Lung microvascular endothelial cell (primary cell): ENCODE data around the gene TMPRSS3. TPM values are rescaled to one million over a fixed set of nuclear protein-coding genes. Genes with fewer than 3 reads are reported as not detected.
A peak's percentile ranks its signal among the peaks of the same experiment; 100 is the strongest.

Experiments used
- DNase-seq, 2 donors: peaks; one replicate each; pipeline versions ENCODE4 v3.0.0 to v3.0.0-alpha.2; 2010; ENCODE audit warnings: low read depth in 2 of 2
- total RNA-seq: library from RNA; depleted of rRNA; stranded (reverse); fragments of >200 nt; gene quantifications from 2 replicates; pipeline ENCODE4 v1.2.1, GENCODE V29; 2014

TMPRSS3 gene
- total RNA-seq, 1 donor from 2014 or later: not detected

GRCh38 chr21:42427809-42428419, 32.1 kb upstream of the TMPRSS3 start:
- DNase-seq: no peak

- no peak for DNase-seq
Observed at GRCh38 chr21:42426876-42427480, 31.1 kb upstream of the TMPRSS3 start.

GRCh38 chr21:42426424-42426823, 30.6 kb upstream of the TMPRSS3 start:
- DNase-seq: no peak

- DNase-seq: no peak
Observed at GRCh38 chr21:42425591-42425990, 29.7 kb upstream of the TMPRSS3 start.

GRCh38 chr21:42424914-42425541, 29.2 kb upstream of the TMPRSS3 start:
- peak; percentile 34 to 35 for DNase-seq

- DNase-seq: no peak
Observed at GRCh38 chr21:42423685-42424084, 27.8 kb upstream of the TMPRSS3 start.

- DNase-seq: no peak
Observed at GRCh38 chr21:42423197-42423675, 27.4 kb upstream of the TMPRSS3 start.

- DNase-seq: no peak
Observed at GRCh38 chr21:42421018-42421793, 25.4 kb upstream of the TMPRSS3 start.

GRCh38 chr21:42419845-42420244, 24.0 kb upstream of the TMPRSS3 start:
- DNase-seq: no peak

- no peak for DNase-seq
Observed at GRCh38 chr21:42418886-42419285, 23.0 kb upstream of the TMPRSS3 start.

GRCh38 chr21:42417533-42417932, 21.7 kb upstream of the TMPRSS3 start:
- DNase-seq: no peak

GRCh38 chr21:42414928-42415769, 19.3 kb upstream of the TMPRSS3 start:
- peak; percentile 55 to 80 for DNase-seq

GRCh38 chr21:42414553-42414927, 18.7 kb upstream of the TMPRSS3 start:
- DNase-seq: no peak

GRCh38 chr21:42414066-42414465, 18.2 kb upstream of the TMPRSS3 start:
- no peak for DNase-seq

GRCh38 chr21:42413500-42413899, 17.6 kb upstream of the TMPRSS3 start:
- DNase-seq: no peak

GRCh38 chr21:42413093-42413492, 17.2 kb upstream of the TMPRSS3 start:
- no peak for DNase-seq

- DNase-seq: no peak
Observed at GRCh38 chr21:42412636-42412933, 16.7 kb upstream of the TMPRSS3 start.

GRCh38 chr21:42411891-42412635, 16.2 kb upstream of the TMPRSS3 start:
- peak in 1 of 2 donors; percentile 10 for DNase-seq

GRCh38 chr21:42411197-42411869, 15.5 kb upstream of the TMPRSS3 start:
- no peak for DNase-seq

- no peak for DNase-seq
Observed at GRCh38 chr21:42409366-42409765, 13.5 kb upstream of the TMPRSS3 start.
